CD4-positive, alpha-beta T cell (primary cell): ENCODE measurements around the gene NCKAP5. TPM values are rescaled to one million over a fixed set of nuclear protein-coding genes. Genes with fewer than 3 reads are reported as not detected.

ENCODE experiments used
- ATAC-seq: fragments of 200-7000 bp; cut with Tn5 transposase; one replicate; pipeline ENCODE4 v1.10.0; 2022; ENCODE audit warnings: mild to moderate bottlenecking; ENCODE audit not compliant: poor library complexity
- CTCF ChIA-PET: fragments of 350-600 bp; sonication (Branson Sonifier 250); formaldehyde crosslinking; loops from one replicate; lab custom pipeline; 2021; ENCODE audit warnings: antibody characterized with exemption, inconsistent platforms; lab: Charles Lee
- POLR2A ChIA-PET: fragments of 350-600 bp; sonication (Branson Sonifier 250); formaldehyde crosslinking; loops from one replicate; lab custom pipeline; 2021; ENCODE audit warnings: antibody characterized with exemption, inconsistent platforms; lab: Charles Lee
- DNase-seq, 14 experiments: peaks; one replicate each; pipeline ENCODE4 v3.0.0-alpha.2; 2013 to 2020; ENCODE audit warnings: mixed read lengths in 2 of 14
- H3K27ac ChIP-seq, 2 donors: one replicate each; pipeline versions ENCODE4 v1.5.1 to v1.7.0; 2013; ENCODE audit warnings: low read length in 2 of 2, low read depth in 1 of 2, mild to moderate bottlenecking in 1 of 2
- H3K27me3 ChIP-seq, 2 experiments: 1 replicate in 1 of 2; 2 replicates in 1 of 2; pipeline versions ENCODE4 v1.6.1 to v1.7.0; 2013; ENCODE audit warnings: low read length in 2 of 2, control low read depth in 1 of 2, mild to moderate bottlenecking in 1 of 2, moderate library complexity in 1 of 2; ENCODE audit not compliant: insufficient read depth in 2 of 2, control insufficient read depth in 1 of 2
- H3K36me3 ChIP-seq: one replicate; pipeline ENCODE4 v1.6.1; 2013; ENCODE audit warnings: low read length, control low read depth; ENCODE audit not compliant: insufficient read depth
- H3K4me1 ChIP-seq: one replicate; pipeline ENCODE4 v1.6.1; 2013; ENCODE audit warnings: low read length, control low read depth; ENCODE audit not compliant: insufficient read depth
- H3K4me3 ChIP-seq: one replicate; pipeline ENCODE4 v1.5.1; 2013; ENCODE audit warnings: mild to moderate bottlenecking, low read length, moderate library complexity
- H3K9me3 ChIP-seq, 2 experiments: 1 replicate in 1 of 2; 2 replicates in 1 of 2; pipeline versions ENCODE4 v1.6.1 to v1.7.0; 2013; ENCODE audit warnings: low read length in 2 of 2, mild to moderate bottlenecking in 2 of 2, control low read depth in 1 of 2, moderate library complexity in 1 of 2; ENCODE audit not compliant: control insufficient read depth in 1 of 2, insufficient read depth in 1 of 2
- H3K27ac Mint-ChIP-seq: one replicate; pipeline ENCODE4 v1.8.0; 2020; ENCODE audit warnings: mixed read lengths
- H3K27me3 Mint-ChIP-seq: one replicate; pipeline ENCODE4 v1.8.0; 2021; ENCODE audit warnings: mixed read lengths
- H3K36me3 Mint-ChIP-seq: one replicate; pipeline ENCODE4 v1.8.0; 2021; ENCODE audit warnings: low read depth, mixed read lengths
- H3K4me1 Mint-ChIP-seq: one replicate; pipeline ENCODE4 v1.8.0; 2021; ENCODE audit warnings: low read depth, mixed read lengths
- H3K4me3 Mint-ChIP-seq: one replicate; pipeline ENCODE4 v1.8.0; 2020; ENCODE audit warnings: mild to moderate bottlenecking, mixed read lengths
- H3K9me3 Mint-ChIP-seq: one replicate; pipeline ENCODE4 v1.8.0; 2020; ENCODE audit warnings: mixed read lengths
- CTCF ChIP-seq: fragments of 200-600 bp; IDR thresholded peaks from one replicate; pipeline ENCODE4 v1.8.0; 2022; ENCODE audit warnings: antibody characterized with exemption, mild to moderate bottlenecking
- intact Hi-C, 2 experiments: fragments of 100-400 bp; cut with DNase I in 1 of 2; cut with micrococcal nuclease in 1 of 2; formaldehyde crosslinking; loops; one replicate each; pipeline versions ENCODE4 v1.15.1 to v1.9.0; 2023 to 2025; cut with DNase I, micrococcal nuclease
- total RNA-seq, 174 experiments: library from RNA in 2 of 174; stranded (reverse) in 2 of 174; gene quantifications; one replicate each; pipeline ENCODE4 v1.2.3 and lab custom pipeline; 2021 to 2026

The NCKAP5 gene
- total RNA-seq, 2 experiments from 2014 or later = not detected

- ATAC-seq (no peak), DNase-seq (no peak)
- H3K36me3 Mint-ChIP-seq = no peaks in the 10 kb centered on the region
- no peaks in the 10 kb centered on the region for H3K27me3 ChIP-seq
- no peaks in the 10 kb centered on the region for H3K36me3 ChIP-seq
- peaks cover 0 to 10% of the 10 kb centered on the region in 2 experiments for H3K9me3 ChIP-seq
- CTCF ChIA-PET = no interaction called here
- H3K27me3 Mint-ChIP-seq = no peaks in the 10 kb centered on the region
- H3K4me1 ChIP-seq = no peaks in the 10 kb centered on the region
- no peak overlapping the region for H3K27ac Mint-ChIP-seq
- H3K4me3 Mint-ChIP-seq = no peak overlapping the region
- H3K9me3 Mint-ChIP-seq = peaks cover 2% of the 10 kb centered on the region
- no peaks in the 10 kb centered on the region for H3K4me1 Mint-ChIP-seq
- POLR2A ChIA-PET = no interaction called here
- TF ChIP-seq CTCF = no peak
- intact Hi-C loops = no loop called here
- no peak overlapping the region for H3K27ac ChIP-seq
- H3K4me3 ChIP-seq = no peak overlapping the region
These were observed 842.1 kb downstream of the NCKAP5 start for GRCh38 chr2:132726155-132726554.

GRCh38 chr2:132725748-132726147 lies 842.5 kb downstream of the NCKAP5 start:
- no peak for DNase-seq
- no peaks in the 10 kb centered on the region for H3K27me3 Mint-ChIP-seq
- no peak for TF ChIP-seq CTCF

GRCh38 chr2:132725148-132725547 lies 843.1 kb downstream of the NCKAP5 start:
- H3K9me3 Mint-ChIP-seq = peaks cover 2% of the 10 kb centered on the region
- no peak overlapping the region for H3K27ac Mint-ChIP-seq
- no peaks in the 10 kb centered on the region for H3K27me3 Mint-ChIP-seq
- no peak overlapping the region for H3K4me3 Mint-ChIP-seq
- Histone ChIP-seq H3K4me3 (no peak overlapping the region), H3K27me3 (no peaks in the 10 kb centered on the region), H3K9me3 (peaks cover 0 to 14% of the 10 kb centered on the region in 2 experiments), H3K27ac (no peak overlapping the region), H3K4me1 (no peaks in the 10 kb centered on the region), H3K36me3 (no peaks in the 10 kb centered on the region)
- intact Hi-C loops = no loop called here
- no peaks in the 10 kb centered on the region for H3K36me3 Mint-ChIP-seq
- ChIA-PET CTCF (no interaction called here), POLR2A (no interaction called here)
- DNase-seq = no peak
- no peak for ATAC-seq
- TF ChIP-seq CTCF = no peak
- no peaks in the 10 kb centered on the region for H3K4me1 Mint-ChIP-seq

More at GRCh38 chr2:132725748-132726147, 842.5 kb downstream of the NCKAP5 start:
- Mint-ChIP-seq H3K4me3 (no peak overlapping the region), H3K4me1 (no peaks in the 10 kb centered on the region), H3K9me3 (peaks cover 2% of the 10 kb centered on the region), H3K36me3 (no peaks in the 10 kb centered on the region), H3K27ac (no peak overlapping the region)
- H3K4me3 ChIP-seq = no peak overlapping the region
- POLR2A ChIA-PET = no interaction called here
- CTCF ChIA-PET = no interaction called here
- peaks cover 0 to 10% of the 10 kb centered on the region in 2 experiments for H3K9me3 ChIP-seq
- no peaks in the 10 kb centered on the region for H3K4me1 ChIP-seq
- no peak overlapping the region for H3K27ac ChIP-seq
- no peaks in the 10 kb centered on the region for H3K27me3 ChIP-seq
- intact Hi-C loops = no loop called here
- no peaks in the 10 kb centered on the region for H3K36me3 ChIP-seq
- no peak for ATAC-seq
